Esophagus squamous epithelium (tissue), 5 donors: Measurements from ENCODE around the gene TROAP. TPM values are rescaled to one million over a fixed set of nuclear protein-coding genes. Genes with fewer than 3 reads are reported as not detected.

Experiments used
- DNase-seq: peaks from one replicate; lab custom pipeline; 2025; lab: John Stamatoyannopoulos, UW
- H3K27ac ChIP-seq, 4 donors: fragments of 200-600 bp; sonication (generic); one replicate each; pipeline ENCODE4 v1.5.1; 2016 to 2019; ENCODE audit warnings: mild to moderate bottlenecking in 1 of 4
- H3K27me3 ChIP-seq, 4 donors: fragments of 200-600 bp; sonication (generic); 1 replicate in 3 of 4; 2 replicates in 1 of 4; pipeline versions ENCODE4 v1.5.1 to v1.6.0; 2017 to 2021; ENCODE audit warnings: antibody characterized with exemption in 1 of 4
- H3K36me3 ChIP-seq, 3 donors: fragments of 200-600 bp; sonication (generic); one replicate each; pipeline ENCODE4 v1.5.1; 2016 to 2019
- H3K4me1 ChIP-seq, 3 donors: fragments of 200-600 bp; sonication (generic); one replicate each; pipeline ENCODE4 v1.5.1; 2017 to 2019
- H3K4me3 ChIP-seq, 4 donors: fragments of 200-600 bp; sonication (generic); 1 replicate in 3 of 4; 2 replicates in 1 of 4; pipeline ENCODE4 v1.5.1; 2016 to 2019; ENCODE audit warnings: mild to moderate bottlenecking in 2 of 4, moderate library complexity in 1 of 4
- H3K9me3 ChIP-seq, 3 donors: fragments of 200-600 bp; sonication (generic); one replicate each; pipeline ENCODE4 v1.5.1; 2016 to 2019
- POLR2A ChIP-seq, 4 donors: fragments of 450-650 bp; IDR thresholded peaks; one replicate each; pipeline ENCODE4 v1.6.1; 2017; ENCODE audit warnings: antibody characterized with exemption in 4 of 4, mild to moderate bottlenecking in 4 of 4, moderate library complexity in 3 of 4
- WGBS, 2 donors: methylation state at CpG; one replicate each; pipeline ENCODE4 v1.1.5; 2018; 5-methylcytosine and 5-hydroxymethylcytosine counted together
- intact Hi-C: fragments of 100-400 bp; cut with DNase I; formaldehyde crosslinking; loops from one replicate; pipeline ENCODE4 v1.15.0; 2022
- total RNA-seq, 4 donors: library from RNA; depleted of rRNA; stranded (reverse); fragments of >200 nt; gene quantifications; one replicate each; pipeline ENCODE4 v1.1.0, GENCODE V29; 2016
- TF ChIP-seq, protein P1 (sequence below), 6 experiments: fragments of 450-650 bp in 4 of 6; fragments of 200-600 bp in 2 of 6; sonication (generic) in 2 of 6; IDR thresholded peaks; one replicate each; pipeline ENCODE4 v1.5.1; 2016 to 2019; ENCODE audit warnings: antibody characterized with exemption in 6 of 6, mild to moderate bottlenecking in 4 of 6, moderate library complexity in 4 of 6
- donor health status: DM: yes; HTN: yes; CAD: no.

The TROAP gene
- total RNA-seq, 4 donors from 2014 or later, result 4.6 to 17.5 (median 8.8) TPM

DNA sequence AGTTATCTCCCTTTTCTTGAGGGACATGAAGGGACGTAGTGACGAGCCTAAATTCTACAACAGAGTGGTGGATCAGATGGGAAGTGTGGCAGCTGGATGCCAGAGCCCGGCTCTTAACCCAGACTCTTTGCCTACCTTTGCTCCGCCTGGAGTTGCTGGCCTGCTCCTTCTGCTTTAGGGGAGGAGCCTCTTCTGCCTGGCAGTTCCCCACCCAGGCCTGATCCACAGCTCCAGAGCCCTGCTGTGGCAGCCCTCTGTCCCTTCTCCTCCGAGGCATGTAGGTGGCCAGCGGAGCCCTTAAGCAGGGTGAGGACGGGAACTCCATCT, 30.4 kb upstream of the TROAP start:
- 37 to 68% methylated on average over 3 to 4 of the region's 7 CpGs for WGBS, 2 donors
- H3K36me3 ChIP-seq, result no peaks in the 10 kb centered on the region
- H3K9me3 ChIP-seq, result no peaks in the 10 kb centered on the region
- H3K4me1 ChIP-seq, result peaks cover 26 to 48% (median 31%) of the 10 kb centered on the region in 3 donors
- intact Hi-C loops, result loop anchor here (5.0 kb wide), 1 partner anchor 45 kb away; the partner anchor contains the start of gene C1QL4
- DNase-seq, result no peak
- no peak for TF ChIP-seq POLR2A (IDR thresholded peaks at IDR 0.05)
- TF ChIP-seq, protein P1, sequence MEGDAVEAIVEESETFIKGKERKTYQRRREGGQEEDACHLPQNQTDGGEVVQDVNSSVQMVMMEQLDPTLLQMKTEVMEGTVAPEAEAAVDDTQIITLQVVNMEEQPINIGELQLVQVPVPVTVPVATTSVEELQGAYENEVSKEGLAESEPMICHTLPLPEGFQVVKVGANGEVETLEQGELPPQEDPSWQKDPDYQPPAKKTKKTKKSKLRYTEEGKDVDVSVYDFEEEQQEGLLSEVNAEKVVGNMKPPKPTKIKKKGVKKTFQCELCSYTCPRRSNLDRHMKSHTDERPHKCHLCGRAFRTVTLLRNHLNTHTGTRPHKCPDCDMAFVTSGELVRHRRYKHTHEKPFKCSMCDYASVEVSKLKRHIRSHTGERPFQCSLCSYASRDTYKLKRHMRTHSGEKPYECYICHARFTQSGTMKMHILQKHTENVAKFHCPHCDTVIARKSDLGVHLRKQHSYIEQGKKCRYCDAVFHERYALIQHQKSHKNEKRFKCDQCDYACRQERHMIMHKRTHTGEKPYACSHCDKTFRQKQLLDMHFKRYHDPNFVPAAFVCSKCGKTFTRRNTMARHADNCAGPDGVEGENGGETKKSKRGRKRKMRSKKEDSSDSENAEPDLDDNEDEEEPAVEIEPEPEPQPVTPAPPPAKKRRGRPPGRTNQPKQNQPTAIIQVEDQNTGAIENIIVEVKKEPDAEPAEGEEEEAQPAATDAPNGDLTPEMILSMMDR (IDR thresholded peaks at IDR 0.05), result no peak
- peak overlapping the region in 1 of 4 donors; percentile 23 for H3K4me3 ChIP-seq
- peak overlapping the region in 1 of 4 donors; percentile 11 for H3K27ac ChIP-seq
- peaks cover 20 to 51% (median 24%) of the 10 kb centered on the region in 4 donors for H3K27me3 ChIP-seq

DNA sequence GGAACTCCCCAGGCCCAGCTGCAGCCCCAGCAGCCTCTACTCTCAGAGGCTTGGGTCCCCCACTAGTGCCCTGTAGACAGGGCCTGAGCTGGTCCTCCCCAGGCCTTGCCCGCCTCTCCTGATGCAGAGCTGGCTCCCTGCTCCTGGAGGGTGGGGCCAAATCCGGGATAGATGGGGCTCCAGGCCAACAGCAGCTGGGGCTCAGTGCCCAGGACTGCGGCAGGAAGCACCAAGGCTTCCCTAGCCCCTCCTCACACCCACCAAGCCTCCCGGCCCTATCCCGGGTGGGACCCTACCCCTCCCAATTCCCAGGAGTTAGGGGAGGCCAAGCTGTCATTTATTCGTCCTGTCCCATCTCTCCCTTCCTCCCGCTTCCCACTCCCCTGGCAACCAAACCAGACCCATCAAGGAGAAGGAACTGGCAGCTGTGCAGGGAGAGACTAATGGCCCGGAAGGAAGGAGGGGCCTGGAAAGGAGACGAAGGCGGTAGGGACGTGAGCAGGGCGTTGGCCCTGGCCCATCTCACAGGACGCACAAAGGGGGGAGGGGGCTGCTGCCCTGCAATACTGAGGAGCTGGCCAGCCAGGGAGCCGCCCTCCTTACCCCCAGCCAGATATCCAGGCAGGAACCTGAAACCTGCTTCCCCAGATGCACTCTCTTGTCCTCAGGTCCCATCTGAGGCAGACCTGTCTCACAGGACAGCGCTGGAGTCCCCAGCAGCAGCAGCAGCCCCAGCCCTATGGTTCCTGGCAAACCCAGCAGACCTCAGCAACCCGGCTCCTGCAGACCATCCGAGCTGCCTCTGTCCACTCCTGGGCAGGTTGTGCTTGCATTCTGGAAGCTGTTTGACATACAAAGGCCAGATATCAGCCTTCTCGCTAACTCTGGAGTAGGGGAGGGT, 29.7 kb upstream of the TROAP start:
- Histone ChIP-seq H3K4me1 (peaks cover 27 to 53% (median 32%) of the 10 kb centered on the region in 3 donors), H3K4me3 (peak overlapping the region in 2 of 4 donors; percentile 23 to 45), H3K36me3 (no peaks in the 10 kb centered on the region), H3K27ac (peak overlapping the region in 2 of 4 donors; percentile 11 to 20), H3K27me3 (peaks cover 20 to 52% (median 30%) of the 10 kb centered on the region in 4 donors), H3K9me3 (no peaks in the 10 kb centered on the region)
- no peak for TF ChIP-seq POLR2A (IDR thresholded peaks at IDR 0.05)
- TF ChIP-seq, protein P1 (IDR thresholded peaks at IDR 0.05), result no peak
- intact Hi-C loops, result loop anchor here (5.0 kb wide), 1 partner anchor 44 kb away; the partner anchor contains the start of gene C1QL4
- DNase-seq, result no peak
- 15 to 73% methylated on average over 3 to 7 of the region's 18 CpGs for WGBS, 2 donors

DNA sequence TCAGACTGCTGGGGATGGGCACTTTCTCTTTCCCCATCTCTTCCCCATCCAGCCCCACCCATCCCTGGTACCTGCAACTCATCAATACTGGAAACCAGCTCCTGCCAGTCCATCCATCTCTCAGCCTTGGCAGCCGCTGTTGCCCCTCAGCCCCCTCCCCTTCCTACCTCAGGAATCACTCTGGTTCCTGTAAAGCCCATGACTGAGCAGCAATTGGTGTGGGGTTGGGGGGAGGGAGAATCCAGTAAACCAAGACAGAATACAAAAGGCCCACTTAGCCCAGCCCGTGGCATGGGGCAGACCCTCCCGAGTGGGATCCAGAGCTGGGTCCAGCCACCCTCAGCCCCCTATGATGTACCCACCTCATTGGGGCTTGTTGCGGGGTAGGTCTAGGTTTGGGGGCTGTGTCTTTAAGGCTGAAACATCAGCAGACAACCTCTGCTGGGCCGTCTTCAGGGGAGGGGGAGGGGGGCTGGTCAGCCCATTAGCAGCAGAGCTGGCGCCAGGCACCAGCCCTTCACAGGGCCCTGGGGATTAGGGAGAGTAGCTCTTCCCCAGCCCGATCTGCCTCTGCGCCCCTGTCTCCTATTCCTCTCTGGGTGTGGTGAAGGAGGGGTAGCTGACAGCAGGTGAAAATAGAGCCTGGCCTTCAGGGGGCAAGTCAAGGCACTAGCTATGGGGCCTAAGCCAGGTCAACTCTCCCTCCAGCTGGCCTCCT, 28.8 kb upstream of the TROAP start:
- Histone ChIP-seq H3K9me3 (no peaks in the 10 kb centered on the region), H3K4me3 (no peak overlapping the region), H3K36me3 (no peaks in the 10 kb centered on the region), H3K27me3 (peaks cover 20 to 61% (median 35%) of the 10 kb centered on the region in 4 donors), H3K27ac (no peak overlapping the region), H3K4me1 (peaks cover 27 to 53% (median 32%) of the 10 kb centered on the region in 3 donors)
- intact Hi-C loops, result loop anchor here (5.0 kb wide), 1 partner anchor 43 kb away; the partner anchor contains the start of gene C1QL4
- no peak for DNase-seq
- TF ChIP-seq POLR2A (IDR thresholded peaks at IDR 0.05), result no peak
- TF ChIP-seq, protein P1 (IDR thresholded peaks at IDR 0.05), result no peak
- 50 to 67% methylated on average over 2 to 5 of the region's 8 CpGs for WGBS, 2 donors

DNA sequence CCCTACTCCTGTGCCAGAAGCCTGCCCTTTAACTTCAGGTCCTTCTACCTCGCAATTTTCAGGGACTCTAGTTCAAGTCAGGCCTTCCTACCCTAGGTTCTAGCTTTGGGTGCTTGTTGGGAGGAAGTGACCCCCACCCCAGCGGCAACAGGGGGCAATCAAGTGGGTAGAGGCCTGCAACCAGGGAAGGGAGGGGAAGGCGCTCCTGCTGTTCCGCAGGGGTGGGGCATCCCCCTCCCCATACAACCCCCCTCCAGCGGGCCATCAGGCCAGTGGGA, 28.3 kb upstream of the TROAP start:
- DNase-seq, result no peak
- peaks cover 20 to 66% (median 35%) of the 10 kb centered on the region in 4 donors for H3K27me3 ChIP-seq
- intact Hi-C loops, result loop anchor here (5.0 kb wide), 1 partner anchor 43 kb away; the partner anchor contains the start of gene C1QL4

More for the DNA sequence above, 28.3 kb upstream of the TROAP start:
- Histone ChIP-seq H3K9me3 (no peaks in the 10 kb centered on the region), H3K36me3 (no peaks in the 10 kb centered on the region), H3K4me1 (peaks cover 27 to 53% (median 32%) of the 10 kb centered on the region in 3 donors), H3K4me3 (no peak overlapping the region), H3K27ac (no peak overlapping the region)
- WGBS, 2 donors, result 86% methylated on average over 1 of the region's 5 CpGs; no CpG with 5 or more reads in 1 of the 2 donors
- TF ChIP-seq POLR2A (IDR thresholded peaks at IDR 0.05), result no peak
- TF ChIP-seq, protein P1 (IDR thresholded peaks at IDR 0.05), result no peak
